Tibial artery (tissue), 4 donors: Measurements from ENCODE around the gene LYRM4.
A peak's percentile ranks its signal among the peaks of the same experiment; 100 is the strongest.

Source experiments
- DNase-seq, 2 donors: peaks; one replicate each; pipeline ENCODE4 v3.0.0-alpha.2; 2019
- H3K27ac ChIP-seq, 2 donors: fragments of 200-600 bp; sonication (generic) in 1 of 2; 1 replicate in 1 of 2; 2 replicates in 1 of 2; pipeline ENCODE4 v1.5.1; 2018 to 2019; ENCODE audit warnings: mild to moderate bottlenecking in 1 of 2
- H3K27me3 ChIP-seq, 2 donors: fragments of 200-600 bp; sonication (generic) in 1 of 2; one replicate each; pipeline versions ENCODE4 v1.5.1 to v1.6.0; 2016 to 2019
- H3K36me3 ChIP-seq, 3 donors: fragments of 200-600 bp; sonication (generic) in 2 of 3; one replicate each; pipeline ENCODE4 v1.5.1; 2016 to 2019; ENCODE audit warnings: mild to moderate bottlenecking in 2 of 3
- H3K4me1 ChIP-seq, 4 donors: fragments of 200-600 bp; sonication (generic) in 2 of 4; 1 replicate in 3 of 4; 2 replicates in 1 of 4; pipeline ENCODE4 v1.5.1; 2016 to 2019
- H3K4me3 ChIP-seq, 2 donors: fragments of 200-600 bp; sonication (generic) in 1 of 2; 1 replicate in 1 of 2; 2 replicates in 1 of 2; pipeline ENCODE4 v1.5.1; 2018 to 2019; ENCODE audit warnings: mild to moderate bottlenecking in 2 of 2
- H3K9me3 ChIP-seq, 3 donors: fragments of 200-600 bp; sonication (generic) in 1 of 3; one replicate each; pipeline ENCODE4 v1.5.1; 2016 to 2019
- CTCF ChIP-seq, 2 experiments: fragments of 200-600 bp in 1 of 2; fragments of 450-650 bp in 1 of 2; IDR thresholded peaks; one replicate each; pipeline ENCODE4 v1.5.1; 2017 to 2019; ENCODE audit warnings: antibody characterized with exemption in 2 of 2, mild to moderate bottlenecking in 1 of 2, moderate library complexity in 1 of 2
- intact Hi-C: fragments of 100-400 bp; cut with DNase I; formaldehyde crosslinking; loops from one replicate; pipeline ENCODE4 v1.15.0; 2023; ENCODE audit warnings: low total_unique reads

LYRM4 gene

DNA sequence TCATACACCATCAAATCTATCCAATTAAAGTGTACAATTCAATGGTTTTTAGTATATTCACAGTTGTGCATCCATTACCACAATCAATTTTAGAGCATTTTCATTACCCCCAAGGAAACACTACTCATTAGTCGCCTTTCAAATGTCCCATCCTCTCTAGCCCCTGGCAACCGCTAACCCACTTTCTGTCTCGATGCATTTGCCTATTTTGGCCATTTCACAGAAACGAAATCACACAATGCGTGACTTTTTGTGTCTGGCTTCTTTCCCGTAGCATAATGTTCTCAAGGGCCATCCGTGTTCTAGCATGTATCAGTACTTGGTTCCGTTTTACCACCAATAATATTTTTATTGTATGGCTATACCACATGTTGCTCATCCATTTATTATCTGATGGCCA lies 123.9 kb downstream of the LYRM4 start:
- TF ChIP-seq CTCF (IDR thresholded peaks at IDR 0.05), result no peak
- Histone ChIP-seq H3K27ac (no peak overlapping the region), H3K4me1 (peaks cover 0 to 7% (median 0%) of the 10 kb centered on the region in 4 donors), H3K27me3 (no peaks in the 10 kb centered on the region), H3K36me3 (no peaks in the 10 kb centered on the region), H3K9me3 (no peaks in the 10 kb centered on the region), H3K4me3 (no peak overlapping the region)
- DNase-seq, result no peak
- intact Hi-C loops, result no loop called here

DNA sequence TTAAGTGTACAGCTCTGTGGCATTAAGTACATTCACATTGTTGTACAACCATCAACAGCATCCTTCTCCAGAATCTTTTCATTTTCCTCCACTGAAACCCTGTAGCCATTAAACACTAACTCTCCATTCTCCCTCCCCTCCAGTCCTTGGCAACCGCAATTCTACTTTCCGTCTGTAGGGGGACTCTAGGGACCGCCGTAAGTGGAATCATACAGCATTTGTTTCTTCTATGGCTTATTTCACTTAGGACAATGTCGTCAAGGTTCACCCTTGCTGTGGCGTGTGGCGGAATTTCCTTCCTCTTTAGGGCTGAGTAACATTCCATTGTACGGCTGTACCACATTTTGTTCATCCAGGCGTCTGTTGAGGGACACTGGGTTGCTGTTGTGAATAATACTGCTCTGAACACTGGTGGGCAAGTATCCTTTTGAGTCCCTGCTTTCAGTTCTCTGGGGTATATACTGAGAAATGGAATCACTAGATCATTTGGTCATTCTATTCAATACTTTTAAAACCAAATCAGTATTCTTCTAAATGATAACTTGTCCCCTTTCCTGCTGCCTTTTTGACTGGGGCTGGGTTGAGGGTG lies 124.9 kb downstream of the LYRM4 start:
- TF ChIP-seq CTCF (IDR thresholded peaks at IDR 0.05), result peak; percentile 53 to 69
- peaks cover 0 to 7% (median 0%) of the 10 kb centered on the region in 4 donors for H3K4me1 ChIP-seq
- no peak for DNase-seq
- H3K4me3 ChIP-seq, result no peak overlapping the region
- H3K27ac ChIP-seq, result no peak overlapping the region
- H3K27me3 ChIP-seq, result no peaks in the 10 kb centered on the region
- H3K9me3 ChIP-seq, result no peaks in the 10 kb centered on the region
- intact Hi-C loops, result no loop called here
- H3K36me3 ChIP-seq, result no peaks in the 10 kb centered on the region

- TF ChIP-seq CTCF (IDR thresholded peaks at IDR 0.05), result no peak
- peaks cover 0 to 7% (median 0%) of the 10 kb centered on the region in 4 donors for H3K4me1 ChIP-seq
- DNase-seq, result no peak
- H3K27me3 ChIP-seq, result no peaks in the 10 kb centered on the region
- intact Hi-C loops, result no loop called here
- no peak overlapping the region for H3K4me3 ChIP-seq
- H3K27ac ChIP-seq, result no peak overlapping the region
- no peaks in the 10 kb centered on the region for H3K36me3 ChIP-seq
- H3K9me3 ChIP-seq, result no peaks in the 10 kb centered on the region
These were observed 126.8 kb downstream of the LYRM4 start for GRCh38 chr6:5133943-5134342.

DNA sequence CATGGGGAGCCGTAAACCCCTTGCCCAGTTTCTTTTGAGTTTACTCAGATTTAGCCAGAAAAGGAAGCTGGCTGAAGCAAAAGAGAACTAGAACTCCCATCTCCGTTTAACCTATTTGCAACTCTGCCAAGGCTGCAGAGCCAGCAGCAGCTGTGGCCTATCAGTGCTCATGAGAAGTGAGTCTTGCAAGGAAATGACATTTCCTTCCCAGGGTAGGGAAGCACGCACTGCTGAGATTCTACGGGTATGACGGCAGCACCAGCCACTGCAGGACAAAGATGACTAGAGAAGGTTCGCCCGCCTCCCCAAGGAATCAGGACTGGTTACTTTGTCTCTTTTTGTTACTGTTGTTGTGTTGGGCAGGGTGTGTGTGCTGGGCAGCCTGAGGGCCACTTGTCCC lies 128.0 kb downstream of the LYRM4 start:
- Histone ChIP-seq H3K27ac (peak overlapping the region in 1 of 2 donors; percentile 9), H3K36me3 (no peaks in the 10 kb centered on the region), H3K9me3 (no peaks in the 10 kb centered on the region), H3K27me3 (no peaks in the 10 kb centered on the region), H3K4me1 (peaks cover 0 to 7% (median 0%) of the 10 kb centered on the region in 4 donors), H3K4me3 (no peak overlapping the region)
- peak; percentile 58 to 71 for DNase-seq
- no peak for TF ChIP-seq CTCF (IDR thresholded peaks at IDR 0.05)
- intact Hi-C loops, result no loop called here

GRCh38 chr6:5130135-5130866 lies 130.4 kb downstream of the LYRM4 start:
- Histone ChIP-seq H3K27ac (no peak overlapping the region), H3K36me3 (no peaks in the 10 kb centered on the region), H3K9me3 (no peaks in the 10 kb centered on the region), H3K4me3 (no peak overlapping the region), H3K4me1 (peaks cover 0 to 12% (median 2%) of the 10 kb centered on the region in 4 donors), H3K27me3 (no peaks in the 10 kb centered on the region)
- TF ChIP-seq CTCF (IDR thresholded peaks at IDR 0.05), result no peak
- intact Hi-C loops, result no loop called here
- no peak for DNase-seq
